ENCODE results near the gene HHIPL1.

- TF ChIP-seq CTCF (conservative IDR thresholded peaks at IDR 0.05; ENCODE audit: low read depth, low read length), result no peak
- no peak for TF ChIP-seq EZH2 (IDR thresholded peaks at IDR 0.05; ENCODE audit: borderline replicate concordance, low read depth, low read length, poor library complexity, severe bottlenecking)
Observed at GRCh38 chr14:99677231-99678140, 32.6 kb downstream of the HHIPL1 start.

All from A673 (cell line).